ENCODE measurements around the gene MAP3K10. TPM values are rescaled to one million over a fixed set of nuclear protein-coding genes. Genes with fewer than 3 reads are reported as not detected.

The MAP3K10 gene
- 10 to 100 TPM; 12.7 to 24.6 (median 13.9) TPM for total RNA-seq

- Histone ChIP-seq H3K27me3 (no peaks in the 10 kb centered on the region), H3K36me3 (peaks cover 0 to 2% (median 0%) of the 10 kb centered on the region in 3 donors), H3K9me3 (no peaks in the 10 kb centered on the region), H3K4me1 (peaks cover 0 to 32% (median 13%) of the 10 kb centered on the region in 4 donors), H3K27ac (peak within 1 kb of the TSS; percentile 90 to 98 (median 96)), H3K4me3 (peak within 1 kb of the TSS; percentile 79 to 95 (median 88))
- 0 to 1% methylated on average over 27 to 47 of the region's 116 CpGs for WGBS, 2 donors
- peak; percentile 21 to 50 for DNase-seq (ENCODE audit: low spot score in 2 of 2)
- TF ChIP-seq CTCF (IDR thresholded peaks at IDR 0.05) (peak in 1 of 5 experiments; percentile 34), POLR2A (IDR thresholded peaks at IDR 0.05) (peak in 1 of 2 donors; percentile 45), EP300 (IDR thresholded peaks at IDR 0.05) (peak in 1 of 2 donors; percentile 56)
Observed at GRCh38 chr19:40190891-40191835, at the start of gene MAP3K10. MAP3K10 (plus strand) TSS chr19:40191426; CDS start chr19:40192032, 606 bp downstream.

GRCh38 chr19:40141551-40141950, 49.7 kb upstream of the MAP3K10 start:
- 80 to 81% methylated on average over 3 of the region's 3 CpGs for WGBS, 2 donors
- Histone ChIP-seq H3K27ac (no peak overlapping the region), H3K36me3 (no peaks in the 10 kb centered on the region), H3K4me3 (no peak overlapping the region), H3K27me3 (no peaks in the 10 kb centered on the region), H3K4me1 (no peaks in the 10 kb centered on the region), H3K9me3 (no peaks in the 10 kb centered on the region)
- no peak for DNase-seq (ENCODE audit: low spot score in 2 of 2)
- no peak for TF ChIP-seq CTCF (IDR thresholded peaks at IDR 0.05)
- TF ChIP-seq POLR2A (IDR thresholded peaks at IDR 0.05), result no peak
- no peak for TF ChIP-seq EP300 (IDR thresholded peaks at IDR 0.05)

- no peaks in the 10 kb centered on the region for H3K9me3 ChIP-seq
- H3K36me3 ChIP-seq, result no peaks in the 10 kb centered on the region
- TF ChIP-seq EP300 (IDR thresholded peaks at IDR 0.05), result no peak
- TF ChIP-seq POLR2A (IDR thresholded peaks at IDR 0.05), result no peak
- TF ChIP-seq CTCF (IDR thresholded peaks at IDR 0.05), result no peak
- peaks cover 0 to 7% of the 10 kb centered on the region in 2 donors for H3K27me3 ChIP-seq
- DNase-seq (ENCODE audit: low spot score in 2 of 2), result peak in 1 of 2 donors; percentile 12
- WGBS, 2 donors, result 35 to 39% methylated on average over 5 of the region's 5 CpGs
- H3K4me3 ChIP-seq, result no peak overlapping the region
- peaks cover 0 to 11% (median 2%) of the 10 kb centered on the region in 4 donors for H3K4me1 ChIP-seq
- no peak overlapping the region for H3K27ac ChIP-seq
Observed at GRCh38 chr19:40143612-40144011, 47.6 kb upstream of the MAP3K10 start.

- H3K9me3 ChIP-seq, result no peaks in the 10 kb centered on the region
- H3K4me3 ChIP-seq, result no peak overlapping the region
- H3K36me3 ChIP-seq, result no peaks in the 10 kb centered on the region
- no peak for DNase-seq (ENCODE audit: low spot score in 2 of 2)
- H3K27ac ChIP-seq, result no peak overlapping the region
- peaks cover 0 to 7% of the 10 kb centered on the region in 2 donors for H3K27me3 ChIP-seq
- TF ChIP-seq CTCF (IDR thresholded peaks at IDR 0.05) (no peak), POLR2A (IDR thresholded peaks at IDR 0.05) (no peak), EP300 (IDR thresholded peaks at IDR 0.05) (no peak)
- WGBS, 2 donors, result 28 to 37% methylated on average over 5 of the region's 5 CpGs
- peaks cover 0 to 11% (median 2%) of the 10 kb centered on the region in 4 donors for H3K4me1 ChIP-seq
Observed at GRCh38 chr19:40144151-40144550, 47.1 kb upstream of the MAP3K10 start.

Data from tibial nerve (tissue), 4 donors.